ENCODE data around the gene DIS3L.

DIS3L gene

GRCh38 chr15:66323312-66323928 is 30.1 kb downstream of the DIS3L start:
- no peak overlapping the region for H3K4me2 ChIP-seq (ENCODE audit: low read depth, low read length)
- H3K9me3 ChIP-seq (replicated peaks; ENCODE audit: insufficient read depth, low read length) = no peaks in the 10 kb centered on the region
- no peaks in the 10 kb centered on the region for H3K79me2 ChIP-seq (ENCODE audit: low read length)
- H3K9me2 ChIP-seq (replicated peaks; ENCODE audit: insufficient read depth, low read length) = no peaks in the 10 kb centered on the region
- H3F3A ChIP-seq (ENCODE audit: insufficient read depth, low read length) = no peaks in the 10 kb centered on the region
- H3K27me3 ChIP-seq (replicated peaks; ENCODE audit: insufficient read depth, low read length) = no peaks in the 10 kb centered on the region
- no peaks in the 10 kb centered on the region for H4K20me1 ChIP-seq (ENCODE audit: insufficient read depth, low read length)
- H3K4me3 ChIP-seq (ENCODE audit: low read length) = no peak overlapping the region
- H3K27ac ChIP-seq (ENCODE audit: low read length) = no peak overlapping the region
- no peak overlapping the region for H2AFZ ChIP-seq (ENCODE audit: low read length)
- DNase-seq = no peak
- H3K4me1 ChIP-seq (ENCODE audit: low read length) = no peaks in the 10 kb centered on the region
- H3K36me3 ChIP-seq (replicated peaks; ENCODE audit: insufficient read depth, low read length) = peaks cover 3% of the 10 kb centered on the region; the same call in 1 of the 2 replicates
- no peak overlapping the region for H3K9ac ChIP-seq (ENCODE audit: low read length)
- no peak for TF ChIP-seq EZH2phosphoT487 (IDR thresholded peaks at IDR 0.05; ENCODE audit: low read length)
- TF ChIP-seq EZH2 (optimal IDR thresholded peaks at IDR 0.05; ENCODE audit: low read depth, low read length) = no peak
- TF ChIP-seq, protein P1, sequence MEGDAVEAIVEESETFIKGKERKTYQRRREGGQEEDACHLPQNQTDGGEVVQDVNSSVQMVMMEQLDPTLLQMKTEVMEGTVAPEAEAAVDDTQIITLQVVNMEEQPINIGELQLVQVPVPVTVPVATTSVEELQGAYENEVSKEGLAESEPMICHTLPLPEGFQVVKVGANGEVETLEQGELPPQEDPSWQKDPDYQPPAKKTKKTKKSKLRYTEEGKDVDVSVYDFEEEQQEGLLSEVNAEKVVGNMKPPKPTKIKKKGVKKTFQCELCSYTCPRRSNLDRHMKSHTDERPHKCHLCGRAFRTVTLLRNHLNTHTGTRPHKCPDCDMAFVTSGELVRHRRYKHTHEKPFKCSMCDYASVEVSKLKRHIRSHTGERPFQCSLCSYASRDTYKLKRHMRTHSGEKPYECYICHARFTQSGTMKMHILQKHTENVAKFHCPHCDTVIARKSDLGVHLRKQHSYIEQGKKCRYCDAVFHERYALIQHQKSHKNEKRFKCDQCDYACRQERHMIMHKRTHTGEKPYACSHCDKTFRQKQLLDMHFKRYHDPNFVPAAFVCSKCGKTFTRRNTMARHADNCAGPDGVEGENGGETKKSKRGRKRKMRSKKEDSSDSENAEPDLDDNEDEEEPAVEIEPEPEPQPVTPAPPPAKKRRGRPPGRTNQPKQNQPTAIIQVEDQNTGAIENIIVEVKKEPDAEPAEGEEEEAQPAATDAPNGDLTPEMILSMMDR (IDR thresholded peaks at IDR 0.05; ENCODE audit: low read length) = no peak

GRCh38 chr15:66326051-66326450 is 32.7 kb downstream of the DIS3L start:
- no peaks in the 10 kb centered on the region for H3K27me3 ChIP-seq (replicated peaks; ENCODE audit: insufficient read depth, low read length)
- TF ChIP-seq EZH2phosphoT487 (IDR thresholded peaks at IDR 0.05; ENCODE audit: low read length) = no peak
- TF ChIP-seq EZH2 (optimal IDR thresholded peaks at IDR 0.05; ENCODE audit: low read depth, low read length) = no peak
- TF ChIP-seq, protein P1 (IDR thresholded peaks at IDR 0.05; ENCODE audit: low read length) = no peak
- no peak overlapping the region for H3K4me2 ChIP-seq (ENCODE audit: low read depth, low read length)
- no peak overlapping the region for H3K4me3 ChIP-seq (ENCODE audit: low read length)
- DNase-seq = no peak
- H3K4me1 ChIP-seq (ENCODE audit: low read length) = no peaks in the 10 kb centered on the region
- no peak overlapping the region for H3K9ac ChIP-seq (ENCODE audit: low read length)
- no peaks in the 10 kb centered on the region for H3K79me2 ChIP-seq (ENCODE audit: low read length)
- H3K9me3 ChIP-seq (replicated peaks; ENCODE audit: insufficient read depth, low read length) = no peaks in the 10 kb centered on the region
- no peak overlapping the region for H2AFZ ChIP-seq (ENCODE audit: low read length)
- no peaks in the 10 kb centered on the region for H3F3A ChIP-seq (ENCODE audit: insufficient read depth, low read length)
- H3K36me3 ChIP-seq (replicated peaks; ENCODE audit: insufficient read depth, low read length) = peaks cover 3% of the 10 kb centered on the region; the same call in 1 of the 2 replicates
- H4K20me1 ChIP-seq (ENCODE audit: insufficient read depth, low read length) = no peaks in the 10 kb centered on the region
- H3K27ac ChIP-seq (ENCODE audit: low read length) = no peak overlapping the region
- no peaks in the 10 kb centered on the region for H3K9me2 ChIP-seq (replicated peaks; ENCODE audit: insufficient read depth, low read length)

- no peak overlapping the region for H3K27ac ChIP-seq (ENCODE audit: low read length)
- H3K4me2 ChIP-seq (ENCODE audit: low read depth, low read length) = no peak overlapping the region
- TF ChIP-seq EZH2 (optimal IDR thresholded peaks at IDR 0.05; ENCODE audit: low read depth, low read length) (no peak), EZH2phosphoT487 (IDR thresholded peaks at IDR 0.05; ENCODE audit: low read length) (no peak)
- TF ChIP-seq, protein P1 (IDR thresholded peaks at IDR 0.05; ENCODE audit: low read length) = no peak
- H3K27me3 ChIP-seq (replicated peaks; ENCODE audit: insufficient read depth, low read length) = no peaks in the 10 kb centered on the region
- no peaks in the 10 kb centered on the region for H3K9me3 ChIP-seq (replicated peaks; ENCODE audit: insufficient read depth, low read length)
- no peaks in the 10 kb centered on the region for H3F3A ChIP-seq (ENCODE audit: insufficient read depth, low read length)
- no peak overlapping the region for H3K9ac ChIP-seq (ENCODE audit: low read length)
- H3K9me2 ChIP-seq (replicated peaks; ENCODE audit: insufficient read depth, low read length) = no peaks in the 10 kb centered on the region
- H3K4me3 ChIP-seq (ENCODE audit: low read length) = no peak overlapping the region
- H4K20me1 ChIP-seq (ENCODE audit: insufficient read depth, low read length) = no peaks in the 10 kb centered on the region
- no peak overlapping the region for H2AFZ ChIP-seq (ENCODE audit: low read length)
- H3K4me1 ChIP-seq (ENCODE audit: low read length) = no peaks in the 10 kb centered on the region
- DNase-seq = no peak
- peaks cover 3% of the 10 kb centered on the region; the same call in 1 of the 2 replicates for H3K36me3 ChIP-seq (replicated peaks; ENCODE audit: insufficient read depth, low read length)
- no peaks in the 10 kb centered on the region for H3K79me2 ChIP-seq (ENCODE audit: low read length)
Observed at GRCh38 chr15:66327736-66328135, 34.4 kb downstream of the DIS3L start.
